Measurements from ENCODE around the gene SYT9.

GRCh38 chr11:7351228-7351627 is 99.5 kb downstream of the SYT9 start:
- no peak for TF ChIP-seq NONO (IDR thresholded peaks at IDR 0.05; ENCODE audit: low read depth in 2 of 2, low read length in 1 of 2)
- no peak for TF ChIP-seq SP1 (CRISPR knock-in tag; IDR thresholded peaks at IDR 0.05)
- no peak for TF ChIP-seq CTCF (IDR thresholded peaks at IDR 0.05 in 2 of 3, conservative IDR thresholded peaks at IDR 0.05 in 1 of 3; ENCODE audit: insufficient read depth in 2 of 3, low read depth in 1 of 3, low read length in 3 of 3)
- no peak for TF ChIP-seq FUS (optimal IDR thresholded peaks at IDR 0.05; ENCODE audit: low read depth, low read length)
- TF ChIP-seq ATF2 (CRISPR knock-in tag; IDR thresholded peaks at IDR 0.05) = no peak
- no peak for TF ChIP-seq GTF3C2 (IDR thresholded peaks at IDR 0.05; ENCODE audit: borderline replicate concordance, extremely low read depth, insufficient read length)
- no peak for TF ChIP-seq NFE2L1 (tag; IDR thresholded peaks at IDR 0.05; ENCODE audit: borderline replicate concordance, low read depth)
- no peak for TF ChIP-seq ZNF318 (IDR thresholded peaks at IDR 0.05; ENCODE audit: borderline replicate concordance in 1 of 2, low read depth in 1 of 2)
- TF ChIP-seq PKNOX1 (IDR thresholded peaks at IDR 0.05) = no peak
